K562 (cell line): ENCODE results near the gene RNF207. TPM values are rescaled to one million over a fixed set of nuclear protein-coding genes. Genes with fewer than 3 reads are reported as not detected.

Source experiments
- BDP1 ChIP-seq: IDR thresholded peaks from 3 replicates; pipeline ENCODE4 v1.6.1; 2011; ENCODE audit not compliant: insufficient read length, insufficient read depth
- CHD4 ChIP-seq: fragments of 200-600 bp; sonication (generic); IDR thresholded peaks from 3 replicates; pipeline ENCODE4 v1.6.1; 2012; ENCODE audit warnings: low read depth, mild to moderate bottlenecking, mixed read lengths, low read length, inconsistent platforms; ENCODE audit not compliant: insufficient read depth, insufficient replicate concordance, poor library complexity, severe bottlenecking
- CREB1 ChIP-seq, 2 experiments: sonication (generic) in 1 of 2; formaldehyde crosslinking in 1 of 2; IDR thresholded peaks; 2 replicates each; pipeline versions ENCODE4 v1.6.1 to v1.8.0; 2012 to 2022; ENCODE audit warnings: inconsistent platforms in 1 of 2, mild to moderate bottlenecking in 1 of 2, missing genetic modification reagents in 1 of 2, moderate library complexity in 1 of 2
- CREM ChIP-seq: IDR thresholded peaks from 2 replicates; pipeline ENCODE4 v1.6.1; 2014; ENCODE audit warnings: antibody characterized with exemption, low read depth
- CTBP1 ChIP-seq: fragments of 450-650 bp; IDR thresholded peaks from 2 replicates; pipeline ENCODE4 v1.6.1; 2016; ENCODE audit warnings: borderline replicate concordance
- HMG20A ChIP-seq: fragments of 450-650 bp; formaldehyde crosslinking; conservative IDR thresholded peaks from 2 replicates; pipeline ENCODE4 v1.4.0; 2020; ENCODE audit warnings: mild to moderate bottlenecking, mixed read lengths
- HNRNPK ChIP-seq: fragments of 200-400 bp; formaldehyde crosslinking; IDR thresholded peaks from one replicate; pipeline ENCODE4 v1.6.1; 2018; ENCODE audit warnings: mild to moderate bottlenecking, low read depth, low read length; ENCODE audit not compliant: poor library complexity, severe bottlenecking
- JUN ChIP-seq, 2 experiments: sonication (generic) in 1 of 2; formaldehyde crosslinking in 1 of 2; IDR thresholded peaks; 2 replicates each; pipeline versions ENCODE4 v1.6.1 to v1.8.0; 2012 to 2022; ENCODE audit warnings: borderline replicate concordance in 2 of 2, mild to moderate bottlenecking in 2 of 2, improper control_type of control experiment in 1 of 2, low read depth in 1 of 2, low read length in 1 of 2, missing genetic modification reagents in 1 of 2
- KDM2B ChIP-seq: fragments of 250-450 bp; sonication (Bioruptor Pico); IDR thresholded peaks from 2 replicates; pipeline ENCODE4 v1.8.0; 2021; ENCODE audit warnings: mild to moderate bottlenecking, moderate library complexity
- MAX ChIP-seq: sonication (generic); formaldehyde crosslinking; IDR thresholded peaks from 2 replicates; pipeline ENCODE4 v1.9.0; 2022; ENCODE audit warnings: mild to moderate bottlenecking, missing genetic modification reagents
- NBN ChIP-seq: fragments of 450-650 bp; IDR thresholded peaks from 2 replicates; pipeline ENCODE4 v1.6.1; 2016; ENCODE audit warnings: low read depth, mild to moderate bottlenecking
- PHF8 ChIP-seq: fragments of 200-600 bp; sonication (generic); IDR thresholded peaks from 2 replicates; pipeline ENCODE4 v1.6.1; 2012; ENCODE audit warnings: mixed run types, mild to moderate bottlenecking, inconsistent platforms, low read length, moderate library complexity, borderline replicate concordance
- RBFOX2 ChIP-seq: fragments of 200-400 bp; formaldehyde crosslinking; IDR thresholded peaks from 2 replicates; pipeline ENCODE4 v1.6.1; 2017; ENCODE audit warnings: low read depth, mild to moderate bottlenecking, low read length, moderate library complexity
- ZC3H8 ChIP-seq: fragments of 450-650 bp; IDR thresholded peaks from 2 replicates; pipeline ENCODE4 v1.6.1; 2017
- ZEB2 ChIP-seq: fragments of 450-650 bp; IDR thresholded peaks from 2 replicates; pipeline ENCODE4 v1.6.1; 2016
- ZNF24 ChIP-seq: fragments of 450-650 bp; IDR thresholded peaks from 2 replicates; pipeline ENCODE4 v1.6.1; 2016
- ZNF274 ChIP-seq: IDR thresholded peaks from 2 replicates; pipeline ENCODE4 v1.6.1; 2011; ENCODE audit warnings: low read depth, mild to moderate bottlenecking, low read length, moderate library complexity, borderline replicate concordance
- ZNF41 ChIP-seq: fragments of 250-450 bp; sonication (Bioruptor Pico); conservative IDR thresholded peaks from 2 replicates; pipeline ENCODE4 v1.4.0; 2020; ENCODE audit warnings: mild to moderate bottlenecking
- polyA plus RNA-seq, 8 experiments: library from polyadenylated mRNA; depleted of rRNA in 4 of 8; stranded (reverse) in 5 of 8; unstranded in 3 of 8; fragments of >200 nt; fragmentation: Nextera tagmentation in 2 of 8; fragmentation: Illumina TruSeq in 1 of 8; extraction: Ambion mirVana in 2 of 8; extraction: Trizol in 1 of 8; gene quantifications; 2 replicates each; pipeline versions ENCODE4 v1.2.1 to v1.2.3, GENCODE V29; 2011 to 2014; ENCODE audit warnings: inconsistent platforms in 1 of 8, missing spikeins in 1 of 8
- total RNA-seq, 7 experiments: library from RNA; depleted of rRNA in 6 of 7; stranded (reverse); fragments of >200 nt in 6 of 7; fragmentation: Illumina TruSeq in 2 of 7; extraction: Trizol in 2 of 7; gene quantifications; 2 replicates each; pipeline versions ENCODE4 v1.2.1 to v1.2.3, GENCODE V29; 2011 to 2021; ENCODE audit warnings: low replicate concordance in 1 of 7
- TF ChIP-seq, protein P1 (sequence below), 2 experiments: fragments of 450-650 bp; conservative IDR thresholded peaks; 2 replicates each; pipeline ENCODE4 v1.6.1; 2017; ENCODE audit warnings: mild to moderate bottlenecking in 2 of 2, moderate library complexity in 2 of 2
- TF ChIP-seq, protein P2 (sequence below): fragments of 250-450 bp; sonication (Bioruptor Pico); IDR thresholded peaks from 2 replicates; pipeline ENCODE4 v1.4.0; 2020
- TF ChIP-seq, protein P3 (sequence below): fragments of 450-650 bp; formaldehyde crosslinking; IDR thresholded peaks from 2 replicates; pipeline ENCODE4 v1.4.0; 2020; ENCODE audit warnings: mild to moderate bottlenecking
- TF ChIP-seq, protein P4 (sequence below): fragments of 450-650 bp; IDR thresholded peaks from 2 replicates; pipeline ENCODE4 v1.6.1; 2016; ENCODE audit warnings: missing biosample characterization, missing genetic modification characterization

Gene RNF207
- total and polyA plus RNA-seq, 9 of the 15 experiments (the other 6 are each of a cell fraction or from before 2014, with no cell fraction given): 2.7 to 30.6 (median 12.9) TPM

DNA sequence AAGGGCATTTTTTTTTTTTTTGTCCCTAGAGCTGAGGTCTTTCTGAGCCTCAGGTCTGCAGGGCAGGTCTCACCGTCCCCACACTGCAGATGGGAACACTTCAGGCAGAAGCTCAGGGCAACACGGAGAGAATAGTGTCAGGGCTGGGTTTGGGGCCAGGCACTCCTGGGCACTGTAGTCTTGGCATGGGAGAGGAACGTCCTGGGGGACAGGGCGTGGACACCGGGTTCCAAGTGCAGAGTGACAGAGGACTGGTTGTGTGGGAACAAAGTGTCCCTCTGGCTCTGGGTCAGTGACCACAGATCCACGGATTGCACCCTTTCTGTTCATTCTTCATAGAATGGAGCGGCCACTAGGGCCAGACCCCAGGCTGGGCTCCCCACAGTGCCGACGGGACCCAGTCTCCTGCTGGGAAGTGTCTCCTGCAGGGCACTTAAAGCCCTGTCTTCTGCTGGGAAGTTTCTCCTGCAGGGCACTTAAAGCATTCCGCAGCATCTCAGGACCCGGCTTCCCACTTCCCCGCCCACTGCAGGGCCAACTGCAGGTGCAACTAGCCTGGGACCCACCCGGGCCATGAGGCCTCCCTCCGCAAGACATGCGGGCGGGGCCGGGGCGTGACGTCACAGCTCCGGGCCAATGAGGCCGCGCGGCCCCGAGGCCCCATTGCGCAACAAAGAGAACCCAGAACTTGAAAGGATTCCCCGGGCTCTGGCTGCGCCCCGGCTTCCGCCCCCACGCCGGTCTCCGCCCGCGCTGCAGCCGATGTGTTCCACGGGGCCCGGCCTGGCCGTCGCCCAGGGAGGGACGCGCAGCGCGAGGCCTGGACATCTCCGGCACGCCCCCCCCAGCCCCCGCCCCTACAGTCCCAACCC is 53.8 kb downstream of the RNF207 start (continued):
- TF ChIP-seq JUN (IDR thresholded peaks at IDR 0.05; ENCODE audit: borderline replicate concordance, low read depth, low read length) (0 out of 2 replicates have a peak, but pooled peaks have one; percentile 24), JUN (CRISPR knock-in tag; IDR thresholded peaks at IDR 0.05; ENCODE audit: borderline replicate concordance) (no peak), BDP1 (no peak), PHF8 (no peak; the same call in 1 of the 2 replicates), KDM2B (peak; percentile 68; the same call in 1 of the 2 replicates), CREM (peak; percentile 95), HMG20A (CRISPR knock-in tag) (no peak), CREB1 (IDR thresholded peaks at IDR 0.05) (peak; percentile 88), CREB1 (CRISPR knock-in tag; IDR thresholded peaks at IDR 0.05) (peak; percentile 95), ZNF41 (no peak), RBFOX2 (peak; percentile 33; the same call in 1 of the 2 replicates), ZC3H8 (no peak), MAX (CRISPR knock-in tag) (peak; percentile 73), HNRNPK (peak; percentile 75), ZNF24 (no peak), CHD4 (no peak), CTBP1 (peak; percentile 41), ZEB2 (no peak), NBN (peak; percentile 97), ZNF274 (no peak)
- TF ChIP-seq, protein P1, sequence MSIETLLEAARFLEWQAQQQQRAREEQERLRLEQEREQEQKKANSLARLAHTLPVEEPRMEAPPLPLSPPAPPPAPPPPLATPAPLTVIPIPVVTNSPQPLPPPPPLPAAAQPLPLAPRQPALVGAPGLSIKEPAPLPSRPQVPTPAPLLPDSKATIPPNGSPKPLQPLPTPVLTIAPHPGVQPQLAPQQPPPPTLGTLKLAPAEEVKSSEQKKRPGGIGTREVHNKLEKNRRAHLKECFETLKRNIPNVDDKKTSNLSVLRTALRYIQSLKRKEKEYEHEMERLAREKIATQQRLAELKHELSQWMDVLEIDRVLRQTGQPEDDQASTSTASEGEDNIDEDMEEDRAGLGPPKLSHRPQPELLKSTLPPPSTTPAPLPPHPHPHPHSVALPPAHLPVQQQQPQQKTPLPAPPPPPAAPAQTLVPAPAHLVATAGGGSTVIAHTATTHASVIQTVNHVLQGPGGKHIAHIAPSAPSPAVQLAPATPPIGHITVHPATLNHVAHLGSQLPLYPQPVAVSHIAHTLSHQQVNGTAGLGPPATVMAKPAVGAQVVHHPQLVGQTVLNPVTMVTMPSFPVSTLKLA (conservative IDR thresholded peaks at IDR 0.05): peak in 1 of 2 experiments; percentile 66; a peak in 2 of 4 replicates
- TF ChIP-seq, protein P2, sequence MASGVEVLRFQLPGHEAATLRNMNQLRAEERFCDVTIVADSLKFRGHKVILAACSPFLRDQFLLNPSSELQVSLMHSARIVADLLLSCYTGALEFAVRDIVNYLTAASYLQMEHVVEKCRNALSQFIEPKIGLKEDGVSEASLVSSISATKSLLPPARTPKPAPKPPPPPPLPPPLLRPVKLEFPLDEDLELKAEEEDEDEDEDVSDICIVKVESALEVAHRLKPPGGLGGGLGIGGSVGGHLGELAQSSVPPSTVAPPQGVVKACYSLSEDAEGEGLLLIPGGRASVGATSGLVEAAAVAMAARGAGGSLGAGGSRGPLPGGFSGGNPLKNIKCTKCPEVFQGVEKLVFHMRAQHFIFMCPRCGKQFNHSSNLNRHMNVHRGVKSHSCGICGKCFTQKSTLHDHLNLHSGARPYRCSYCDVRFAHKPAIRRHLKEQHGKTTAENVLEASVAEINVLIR (CRISPR knock-in tag): peak; percentile 89
- TF ChIP-seq, protein P3, sequence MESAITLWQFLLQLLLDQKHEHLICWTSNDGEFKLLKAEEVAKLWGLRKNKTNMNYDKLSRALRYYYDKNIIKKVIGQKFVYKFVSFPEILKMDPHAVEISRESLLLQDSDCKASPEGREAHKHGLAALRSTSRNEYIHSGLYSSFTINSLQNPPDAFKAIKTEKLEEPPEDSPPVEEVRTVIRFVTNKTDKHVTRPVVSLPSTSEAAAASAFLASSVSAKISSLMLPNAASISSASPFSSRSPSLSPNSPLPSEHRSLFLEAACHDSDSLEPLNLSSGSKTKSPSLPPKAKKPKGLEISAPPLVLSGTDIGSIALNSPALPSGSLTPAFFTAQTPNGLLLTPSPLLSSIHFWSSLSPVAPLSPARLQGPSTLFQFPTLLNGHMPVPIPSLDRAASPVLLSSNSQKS (CRISPR knock-in tag): no peak
- TF ChIP-seq, protein P4, sequence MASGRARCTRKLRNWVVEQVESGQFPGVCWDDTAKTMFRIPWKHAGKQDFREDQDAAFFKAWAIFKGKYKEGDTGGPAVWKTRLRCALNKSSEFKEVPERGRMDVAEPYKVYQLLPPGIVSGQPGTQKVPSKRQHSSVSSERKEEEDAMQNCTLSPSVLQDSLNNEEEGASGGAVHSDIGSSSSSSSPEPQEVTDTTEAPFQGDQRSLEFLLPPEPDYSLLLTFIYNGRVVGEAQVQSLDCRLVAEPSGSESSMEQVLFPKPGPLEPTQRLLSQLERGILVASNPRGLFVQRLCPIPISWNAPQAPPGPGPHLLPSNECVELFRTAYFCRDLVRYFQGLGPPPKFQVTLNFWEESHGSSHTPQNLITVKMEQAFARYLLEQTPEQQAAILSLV: peak; percentile 90
